Astrocyte of the cerebellum (primary cell): ENCODE data around the gene OXCT1.
"Not testable (repeated sequence)": the region's sequence is repeated elsewhere in the genome, so short reads cannot be mapped to it uniquely, and the experiment has no call there.

Experiments
- DNase-seq: peaks from one replicate; pipeline ENCODE4 v3.0.0-alpha.2; 2011; ENCODE audit warnings: low read depth
- H3K4me3 ChIP-seq: 2 replicates; pipeline ENCODE4 v1.5.1; 2011; ENCODE audit warnings: mild to moderate bottlenecking, low read depth, low read length, moderate library complexity
- in situ Hi-C: cut with HindIII; loops from 2 replicates; pipeline ENCODE4 v1.10.0; 2017; ENCODE audit warnings: low sequenced_read_pairs
- TF ChIP-seq, protein P1 (sequence below): IDR thresholded peaks from 2 replicates; pipeline ENCODE4 v1.5.1; 2012; ENCODE audit warnings: low read length, low read depth, moderate library complexity, mild to moderate bottlenecking; ENCODE audit errors: missing control alignments

The OXCT1 gene

GRCh38 chr5:41857989-41858388 lies 12.2 kb downstream of the OXCT1 start:
- no peak for DNase-seq
- in situ Hi-C loops = no loop called here
- no peak overlapping the region for H3K4me3 ChIP-seq
- TF ChIP-seq, protein P1, sequence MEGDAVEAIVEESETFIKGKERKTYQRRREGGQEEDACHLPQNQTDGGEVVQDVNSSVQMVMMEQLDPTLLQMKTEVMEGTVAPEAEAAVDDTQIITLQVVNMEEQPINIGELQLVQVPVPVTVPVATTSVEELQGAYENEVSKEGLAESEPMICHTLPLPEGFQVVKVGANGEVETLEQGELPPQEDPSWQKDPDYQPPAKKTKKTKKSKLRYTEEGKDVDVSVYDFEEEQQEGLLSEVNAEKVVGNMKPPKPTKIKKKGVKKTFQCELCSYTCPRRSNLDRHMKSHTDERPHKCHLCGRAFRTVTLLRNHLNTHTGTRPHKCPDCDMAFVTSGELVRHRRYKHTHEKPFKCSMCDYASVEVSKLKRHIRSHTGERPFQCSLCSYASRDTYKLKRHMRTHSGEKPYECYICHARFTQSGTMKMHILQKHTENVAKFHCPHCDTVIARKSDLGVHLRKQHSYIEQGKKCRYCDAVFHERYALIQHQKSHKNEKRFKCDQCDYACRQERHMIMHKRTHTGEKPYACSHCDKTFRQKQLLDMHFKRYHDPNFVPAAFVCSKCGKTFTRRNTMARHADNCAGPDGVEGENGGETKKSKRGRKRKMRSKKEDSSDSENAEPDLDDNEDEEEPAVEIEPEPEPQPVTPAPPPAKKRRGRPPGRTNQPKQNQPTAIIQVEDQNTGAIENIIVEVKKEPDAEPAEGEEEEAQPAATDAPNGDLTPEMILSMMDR = no peak

GRCh38 chr5:41856644-41857491 lies 13.4 kb downstream of the OXCT1 start:
- in situ Hi-C loops = no loop called here
- H3K4me3 ChIP-seq = no peak overlapping the region
- TF ChIP-seq, protein P1 = peak; percentile 69
- peak; percentile 73 for DNase-seq

DNA sequence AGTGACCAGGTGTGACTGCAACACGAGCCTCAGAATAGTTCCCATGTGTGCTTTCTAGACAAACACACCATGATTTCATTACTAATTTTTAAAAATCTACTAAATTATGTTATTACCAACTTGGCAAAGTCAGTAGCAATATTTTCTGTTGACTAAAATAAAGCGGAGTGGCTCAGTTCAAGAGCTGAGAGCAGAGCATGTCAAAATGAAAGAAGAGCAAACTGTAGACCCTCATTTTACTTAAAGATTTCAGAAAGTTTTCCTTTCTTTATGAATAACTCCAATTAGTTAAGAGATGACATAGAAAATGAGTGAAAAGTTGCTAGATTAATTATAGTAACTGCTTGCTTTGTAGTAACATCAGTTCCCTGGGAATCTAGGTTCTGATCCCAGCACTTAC lies 17.9 kb downstream of the OXCT1 start:
- DNase-seq = no peak
- in situ Hi-C loops = no loop called here
- TF ChIP-seq, protein P1 = no peak
- H3K4me3 ChIP-seq = no peak overlapping the region

- H3K4me3 ChIP-seq = no peak overlapping the region
- TF ChIP-seq, protein P1 = no peak
- in situ Hi-C loops = no loop called here
- no peak for DNase-seq
Observed at GRCh38 chr5:41851116-41851515, 19.1 kb downstream of the OXCT1 start.

GRCh38 chr5:41848983-41849382 lies 21.2 kb downstream of the OXCT1 start:
- H3K4me3 ChIP-seq = no peak overlapping the region
- TF ChIP-seq, protein P1 = no peak
- no peak for DNase-seq
- in situ Hi-C loops = loop anchor here (25.0 kb wide), 2 partner anchors 587 to 937 kb away; partner anchors contain the start of gene C7

DNA sequence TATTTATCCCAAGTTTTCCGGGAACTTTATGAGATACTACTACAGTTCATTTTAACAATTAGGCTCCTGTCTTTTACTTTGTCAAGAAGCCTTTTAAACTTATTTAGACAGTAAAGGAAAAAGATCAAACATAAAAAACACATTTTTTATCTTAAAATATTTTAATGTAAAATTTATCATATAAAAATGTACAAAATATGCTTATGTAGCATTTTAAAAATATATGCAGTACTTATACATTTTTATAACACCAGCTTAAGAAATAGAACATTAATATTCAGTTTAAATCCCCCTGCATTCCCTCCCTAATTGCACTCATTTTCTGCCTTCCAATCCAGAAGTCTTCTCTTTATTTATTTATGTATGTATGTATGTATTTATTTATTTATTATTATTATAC lies 24.5 kb downstream of the OXCT1 start:
- in situ Hi-C loops = loop anchor here (25.0 kb wide), 2 partner anchors 583 to 933 kb away; partner anchors contain the start of gene C7
- not testable (repeated sequence) for H3K4me3 ChIP-seq

GRCh38 chr5:41844502-41844901 lies 25.7 kb downstream of the OXCT1 start:
- DNase-seq = no peak
- TF ChIP-seq, protein P1 = no peak
- in situ Hi-C loops = loop anchor here (25.0 kb wide), 2 partner anchors 582 to 932 kb away; partner anchors contain the start of gene C7
- H3K4me3 ChIP-seq = no peak overlapping the region

More for the DNA sequence above, 24.5 kb downstream of the OXCT1 start:
- not testable (repeated sequence) for DNase-seq
